ENCODE data around the gene BHMT2. TPM values are rescaled to one million over a fixed set of nuclear protein-coding genes. Genes with fewer than 3 reads are reported as not detected.
A peak's percentile ranks its signal among the peaks of the same experiment; 100 is the strongest.

BHMT2 gene
- total and polyA plus RNA-seq, 2 of the 13 experiments (the other 11 are each of a cell fraction or from before 2014, with no cell fraction given) = 13.8 to 18.8 TPM

DNA sequence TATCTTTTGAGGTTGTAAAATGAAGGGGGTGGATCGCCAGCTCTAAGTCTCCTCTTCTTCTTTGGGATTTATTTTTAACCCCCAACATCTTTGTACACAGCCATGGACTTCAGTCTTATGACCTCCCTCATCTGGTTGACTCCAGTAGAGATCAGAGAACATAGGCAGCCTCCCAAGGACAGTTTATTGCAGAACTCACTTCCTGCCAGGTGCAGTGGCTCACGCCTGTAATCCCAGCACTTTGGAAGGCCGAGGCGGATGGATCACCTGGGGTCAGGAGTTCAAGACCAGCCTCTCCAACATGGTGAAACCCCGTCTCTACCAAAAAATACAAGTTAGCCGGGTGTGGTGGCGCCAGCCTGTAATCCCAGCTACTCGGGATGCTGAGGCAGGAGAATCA is 39.2 kb downstream of the BHMT2 start (continued):
- TF ChIP-seq, protein P1, sequence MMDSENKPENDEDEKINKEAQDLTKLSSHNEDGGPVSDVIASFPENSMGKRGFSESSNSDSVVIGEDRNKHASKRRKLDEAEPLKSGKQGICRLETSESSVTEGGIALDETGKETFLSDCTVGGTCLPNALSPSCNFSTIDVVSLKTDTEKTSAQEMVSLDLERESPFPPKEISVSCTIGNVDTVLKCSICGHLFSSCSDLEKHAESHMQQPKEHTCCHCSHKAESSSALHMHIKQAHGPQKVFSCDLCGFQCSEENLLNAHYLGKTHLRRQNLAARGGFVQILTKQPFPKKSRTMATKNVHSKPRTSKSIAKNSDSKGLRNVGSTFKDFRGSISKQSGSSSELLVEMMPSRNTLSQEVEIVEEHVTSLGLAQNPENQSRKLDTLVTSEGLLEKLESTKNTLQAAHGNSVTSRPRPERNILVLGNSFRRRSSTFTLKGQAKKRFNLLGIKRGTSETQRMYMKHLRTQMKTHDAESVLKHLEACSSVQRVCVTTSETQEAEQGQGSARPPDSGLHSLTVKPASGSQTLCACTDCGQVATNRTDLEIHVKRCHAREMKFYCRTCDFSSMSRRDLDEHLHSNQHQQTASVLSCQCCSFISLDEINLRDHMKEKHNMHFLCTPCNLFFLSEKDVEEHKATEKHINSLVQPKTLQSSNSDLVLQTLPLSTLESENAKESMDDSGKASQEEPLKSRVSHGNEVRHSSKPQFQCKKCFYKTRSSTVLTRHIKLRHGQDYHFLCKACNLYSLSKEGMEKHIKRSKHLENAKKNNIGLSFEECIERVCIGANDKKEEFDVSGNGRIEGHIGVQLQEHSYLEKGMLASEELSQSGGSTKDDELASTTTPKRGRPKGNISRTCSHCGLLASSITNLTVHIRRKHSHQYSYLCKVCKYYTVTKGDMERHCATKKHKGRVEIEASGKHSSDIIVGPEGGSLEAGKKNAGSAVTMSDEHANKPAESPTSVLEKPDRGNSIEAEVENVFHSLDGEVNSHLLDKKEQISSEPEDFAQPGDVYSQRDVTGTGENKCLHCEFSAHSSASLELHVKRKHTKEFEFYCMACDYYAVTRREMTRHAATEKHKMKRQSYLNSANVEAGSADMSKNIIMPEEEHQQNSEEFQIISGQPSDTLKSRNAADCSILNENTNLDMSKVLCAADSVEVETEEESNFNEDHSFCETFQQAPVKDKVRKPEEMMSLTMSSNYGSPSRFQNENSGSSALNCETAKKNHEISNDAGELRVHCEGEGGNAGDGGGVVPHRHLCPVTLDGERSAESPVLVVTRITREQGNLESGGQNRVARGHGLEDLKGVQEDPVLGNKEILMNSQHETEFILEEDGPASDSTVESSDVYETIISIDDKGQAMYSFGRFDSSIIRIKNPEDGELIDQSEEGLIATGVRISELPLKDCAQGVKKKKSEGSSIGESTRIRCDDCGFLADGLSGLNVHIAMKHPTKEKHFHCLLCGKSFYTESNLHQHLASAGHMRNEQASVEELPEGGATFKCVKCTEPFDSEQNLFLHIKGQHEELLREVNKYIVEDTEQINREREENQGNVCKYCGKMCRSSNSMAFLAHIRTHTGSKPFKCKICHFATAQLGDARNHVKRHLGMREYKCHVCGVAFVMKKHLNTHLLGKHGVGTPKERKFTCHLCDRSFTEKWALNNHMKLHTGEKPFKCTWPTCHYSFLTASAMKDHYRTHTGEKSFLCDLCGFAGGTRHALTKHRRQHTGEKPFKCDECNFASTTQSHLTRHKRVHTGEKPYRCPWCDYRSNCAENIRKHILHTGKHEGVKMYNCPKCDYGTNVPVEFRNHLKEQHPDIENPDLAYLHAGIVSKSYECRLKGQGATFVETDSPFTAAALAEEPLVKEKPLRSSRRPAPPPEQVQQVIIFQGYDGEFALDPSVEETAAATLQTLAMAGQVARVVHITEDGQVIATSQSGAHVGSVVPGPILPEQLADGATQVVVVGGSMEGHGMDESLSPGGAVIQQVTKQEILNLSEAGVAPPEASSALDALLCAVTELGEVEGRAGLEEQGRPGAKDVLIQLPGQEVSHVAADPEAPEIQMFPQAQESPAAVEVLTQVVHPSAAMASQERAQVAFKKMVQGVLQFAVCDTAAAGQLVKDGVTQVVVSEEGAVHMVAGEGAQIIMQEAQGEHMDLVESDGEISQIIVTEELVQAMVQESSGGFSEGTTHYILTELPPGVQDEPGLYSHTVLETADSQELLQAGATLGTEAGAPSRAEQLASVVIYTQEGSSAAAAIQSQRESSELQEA (CRISPR knock-in tag; IDR thresholded peaks at IDR 0.05; ENCODE audit: not compliant biosample characterization) = no peak
- TF ChIP-seq SP4 (CRISPR knock-in tag; IDR thresholded peaks at IDR 0.05) (no peak), ZNF33B (CRISPR knock-in tag; IDR thresholded peaks at IDR 0.05) (no peak), ZNF619 (CRISPR knock-in tag; IDR thresholded peaks at IDR 0.05) (no peak), FOXO1 (CRISPR knock-in tag; IDR thresholded peaks at IDR 0.05) (peak; percentile 71; the same call in 1 of the 2 replicates), ZFP36 (IDR thresholded peaks at IDR 0.05; ENCODE audit: borderline replicate concordance, low read depth, low read length, partially characterized antibody) (no peak), ZFP62 (CRISPR knock-in tag; IDR thresholded peaks at IDR 0.05) (no peak), JARID2 (CRISPR knock-in tag; IDR thresholded peaks at IDR 0.05; ENCODE audit: insufficient replicate concordance) (no peak), PHF21A (CRISPR knock-in tag; IDR thresholded peaks at IDR 0.05) (peak; percentile 40; the same call in 1 of the 2 replicates), XBP1 (CRISPR knock-in tag; IDR thresholded peaks at IDR 0.05) (no peak), ELF3 (CRISPR knock-in tag; IDR thresholded peaks at IDR 0.05) (peak; percentile 75), ZNF709 (CRISPR knock-in tag; IDR thresholded peaks at IDR 0.05) (no peak), ZNF770 (CRISPR knock-in tag; IDR thresholded peaks at IDR 0.05) (peak; percentile 70), ZFY (CRISPR knock-in tag; IDR thresholded peaks at IDR 0.05) (no peak)
- TF ChIP-seq, protein P2, sequence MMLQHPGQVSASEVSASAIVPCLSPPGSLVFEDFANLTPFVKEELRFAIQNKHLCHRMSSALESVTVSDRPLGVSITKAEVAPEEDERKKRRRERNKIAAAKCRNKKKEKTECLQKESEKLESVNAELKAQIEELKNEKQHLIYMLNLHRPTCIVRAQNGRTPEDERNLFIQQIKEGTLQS (CRISPR knock-in tag; IDR thresholded peaks at IDR 0.05) = no peak
- TF ChIP-seq, protein P3, sequence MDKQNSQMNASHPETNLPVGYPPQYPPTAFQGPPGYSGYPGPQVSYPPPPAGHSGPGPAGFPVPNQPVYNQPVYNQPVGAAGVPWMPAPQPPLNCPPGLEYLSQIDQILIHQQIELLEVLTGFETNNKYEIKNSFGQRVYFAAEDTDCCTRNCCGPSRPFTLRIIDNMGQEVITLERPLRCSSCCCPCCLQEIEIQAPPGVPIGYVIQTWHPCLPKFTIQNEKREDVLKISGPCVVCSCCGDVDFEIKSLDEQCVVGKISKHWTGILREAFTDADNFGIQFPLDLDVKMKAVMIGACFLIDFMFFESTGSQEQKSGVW (CRISPR knock-in tag; IDR thresholded peaks at IDR 0.05; ENCODE audit: borderline replicate concordance) = no peak
- TF ChIP-seq, protein P4, sequence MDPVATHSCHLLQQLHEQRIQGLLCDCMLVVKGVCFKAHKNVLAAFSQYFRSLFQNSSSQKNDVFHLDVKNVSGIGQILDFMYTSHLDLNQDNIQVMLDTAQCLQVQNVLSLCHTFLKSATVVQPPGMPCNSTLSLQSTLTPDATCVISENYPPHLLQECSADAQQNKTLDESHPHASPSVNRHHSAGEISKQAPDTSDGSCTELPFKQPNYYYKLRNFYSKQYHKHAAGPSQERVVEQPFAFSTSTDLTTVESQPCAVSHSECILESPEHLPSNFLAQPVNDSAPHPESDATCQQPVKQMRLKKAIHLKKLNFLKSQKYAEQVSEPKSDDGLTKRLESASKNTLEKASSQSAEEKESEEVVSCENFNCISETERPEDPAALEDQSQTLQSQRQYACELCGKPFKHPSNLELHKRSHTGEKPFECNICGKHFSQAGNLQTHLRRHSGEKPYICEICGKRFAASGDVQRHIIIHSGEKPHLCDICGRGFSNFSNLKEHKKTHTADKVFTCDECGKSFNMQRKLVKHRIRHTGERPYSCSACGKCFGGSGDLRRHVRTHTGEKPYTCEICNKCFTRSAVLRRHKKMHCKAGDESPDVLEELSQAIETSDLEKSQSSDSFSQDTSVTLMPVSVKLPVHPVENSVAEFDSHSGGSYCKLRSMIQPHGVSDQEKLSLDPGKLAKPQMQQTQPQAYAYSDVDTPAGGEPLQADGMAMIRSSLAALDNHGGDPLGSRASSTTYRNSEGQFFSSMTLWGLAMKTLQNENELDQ (CRISPR knock-in tag; IDR thresholded peaks at IDR 0.05; ENCODE audit: borderline replicate concordance) = no peak
